ENCODE measurements around the gene NME1.
"Not testable (repeated sequence)": the region's sequence is repeated elsewhere in the genome, so short reads cannot be mapped to it uniquely, and the experiment has no call there.

The NME1 gene

GRCh38 chr17:51121620-51122472 is 31.5 kb upstream of the NME1 start:
- Histone ChIP-seq H3K9ac (ENCODE audit: low read length in 2 of 2) (peak overlapping the region; percentile 93 to 100), H3K27ac (ENCODE audit: low read length) (peak overlapping the region; percentile 100), H3K9me3 (ENCODE audit: control insufficient read depth in 2 of 2, low read length in 2 of 2) (no peaks in the 10 kb centered on the region), H3K27me3 (ENCODE audit: control insufficient read depth in 1 of 2, insufficient read depth in 2 of 2, low read length in 2 of 2) (no peaks in the 10 kb centered on the region), H3K4me1 (ENCODE audit: control insufficient read depth, insufficient read depth, low read length) (peaks cover 18% of the 10 kb centered on the region), H3K36me3 (ENCODE audit: control insufficient read depth in 2 of 2, insufficient read depth in 2 of 2, low read length in 2 of 2) (no peaks in the 10 kb centered on the region), H3K4me3 (ENCODE audit: low read length in 2 of 2) (peak overlapping the region; percentile 75 to 78)

DNA sequence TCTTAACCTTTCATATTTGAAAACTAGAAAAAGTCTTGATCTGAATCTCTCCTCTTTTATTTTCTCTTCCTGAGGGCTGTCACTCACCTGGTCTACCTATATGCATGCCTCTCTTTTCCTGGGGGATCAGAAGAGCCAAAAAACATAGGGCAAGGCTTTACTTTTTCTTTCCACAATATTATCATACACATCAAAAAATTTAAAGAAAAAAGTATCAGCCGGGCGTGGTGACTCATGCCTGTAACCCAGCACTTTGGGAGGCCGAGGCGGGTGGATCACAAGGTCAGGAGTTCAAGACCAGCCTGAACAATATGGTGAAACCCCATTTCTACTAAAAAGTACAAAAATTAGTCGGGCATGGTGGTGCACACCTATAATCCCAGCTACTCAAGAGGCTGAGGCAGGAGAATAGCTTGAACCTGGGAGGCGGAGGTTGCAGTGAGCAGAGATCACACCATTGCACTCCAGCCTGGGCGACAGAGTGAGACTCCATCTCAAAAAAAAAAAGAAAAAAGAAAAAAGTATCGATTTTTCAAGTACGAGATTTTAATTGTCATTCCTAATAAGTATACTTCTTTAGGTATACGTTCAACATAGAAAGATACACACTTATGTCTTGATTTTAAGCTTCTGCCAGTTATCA is 30.8 kb upstream of the NME1 start:
- peaks cover 18% of the 10 kb centered on the region for H3K4me1 ChIP-seq (ENCODE audit: control insufficient read depth, insufficient read depth, low read length)
- H3K4me3 ChIP-seq (ENCODE audit: low read length in 2 of 2) = peak overlapping the region in 1 of 2 donors; percentile 78
- H3K9ac ChIP-seq (ENCODE audit: low read length in 2 of 2) = peak overlapping the region in 1 of 2 donors; percentile 93
- H3K9me3 ChIP-seq (ENCODE audit: control insufficient read depth in 2 of 2, low read length in 2 of 2); H3K36me3 ChIP-seq (ENCODE audit: control insufficient read depth in 2 of 2, insufficient read depth in 2 of 2, low read length in 2 of 2); H3K27me3 ChIP-seq (ENCODE audit: control insufficient read depth in 1 of 2, insufficient read depth in 2 of 2, low read length in 2 of 2): not testable (repeated sequence)
- peak overlapping the region; percentile 100 for H3K27ac ChIP-seq (ENCODE audit: low read length)

DNA sequence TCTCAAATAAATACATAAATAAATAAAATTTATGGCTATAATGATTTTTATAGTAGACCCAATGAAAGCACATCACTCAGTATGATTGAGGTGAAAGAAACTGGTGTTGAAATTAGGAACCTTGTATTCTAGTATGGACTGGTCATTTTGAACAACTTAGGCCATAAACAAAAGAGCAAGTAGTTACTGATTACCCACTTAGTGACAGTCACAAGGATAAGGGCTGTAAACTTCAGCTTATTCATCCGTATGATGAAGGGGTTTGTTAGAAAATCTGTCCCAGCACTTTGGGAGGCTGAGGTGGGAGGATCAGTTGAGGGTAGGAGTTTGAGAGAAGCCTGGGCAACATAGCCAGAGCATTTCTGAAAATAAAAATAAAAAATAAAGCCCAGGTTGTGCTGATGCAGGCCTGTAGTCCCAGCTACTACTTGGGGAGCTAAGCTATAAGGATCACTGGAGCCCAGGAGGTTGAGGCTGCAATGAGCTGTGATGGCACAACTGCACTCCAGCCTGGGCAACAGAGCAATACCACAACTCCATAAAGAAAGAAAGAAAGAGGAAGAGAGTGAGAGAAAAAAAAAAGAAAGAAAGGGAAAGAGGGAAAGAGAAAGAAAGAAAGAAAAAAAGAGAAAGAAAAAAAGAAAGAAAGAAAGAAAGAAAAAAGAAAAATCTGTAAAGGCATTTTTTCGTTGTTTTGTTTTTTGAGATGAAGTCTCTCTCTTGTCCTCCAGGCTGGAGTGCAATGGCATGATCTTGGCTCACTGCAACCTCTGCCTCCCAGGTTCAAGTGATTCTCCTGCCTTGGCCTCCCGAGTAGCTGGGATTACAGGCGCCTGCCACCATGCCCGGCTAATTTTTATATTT is 28.5 kb upstream of the NME1 start:
- no peak overlapping the region for H3K4me3 ChIP-seq (ENCODE audit: low read length in 2 of 2)
- no peak overlapping the region for H3K27ac ChIP-seq (ENCODE audit: low read length)
- H3K9ac ChIP-seq (ENCODE audit: low read length in 2 of 2) = no peak overlapping the region

DNA sequence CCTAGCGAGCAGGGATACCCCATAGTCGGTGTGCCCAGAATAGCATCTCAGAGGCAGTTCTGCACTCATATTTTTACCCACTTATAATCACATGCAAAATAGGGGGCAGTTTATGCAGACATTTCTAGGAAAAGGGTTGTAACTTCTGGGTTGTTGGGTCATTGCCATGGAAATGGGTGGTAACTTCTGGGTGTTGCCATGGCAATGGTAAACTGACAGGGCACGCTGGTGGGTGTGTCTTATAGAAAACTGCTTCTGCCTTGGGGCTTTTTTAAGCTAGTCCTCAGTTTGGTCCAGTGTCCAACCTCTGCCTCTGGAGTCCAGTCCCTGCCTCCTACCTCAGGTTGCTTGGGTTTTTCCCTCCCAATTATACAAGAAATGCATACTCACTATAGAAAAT is 25.3 kb upstream of the NME1 start:
- peak overlapping the region; percentile 55 for H3K27ac ChIP-seq (ENCODE audit: low read length)
- no peaks in the 10 kb centered on the region for H3K27me3 ChIP-seq (ENCODE audit: control insufficient read depth in 1 of 2, insufficient read depth in 2 of 2, low read length in 2 of 2)
- no peak overlapping the region for H3K9ac ChIP-seq (ENCODE audit: low read length in 2 of 2)

More for the DNA sequence above, 28.5 kb upstream of the NME1 start:
- Histone ChIP-seq H3K4me1 (ENCODE audit: control insufficient read depth, insufficient read depth, low read length) (peaks cover 17% of the 10 kb centered on the region), H3K36me3 (ENCODE audit: control insufficient read depth in 2 of 2, insufficient read depth in 2 of 2, low read length in 2 of 2) (no peaks in the 10 kb centered on the region), H3K27me3 (ENCODE audit: control insufficient read depth in 1 of 2, insufficient read depth in 2 of 2, low read length in 2 of 2) (no peaks in the 10 kb centered on the region), H3K9me3 (ENCODE audit: control insufficient read depth in 2 of 2, low read length in 2 of 2) (no peaks in the 10 kb centered on the region)

GRCh38 chr17:51132964-51133319 is 20.4 kb upstream of the NME1 start:
- H3K9ac ChIP-seq (ENCODE audit: low read length in 2 of 2) = no peak overlapping the region
- H3K4me3 ChIP-seq (ENCODE audit: low read length in 2 of 2) = no peak overlapping the region
- no peaks in the 10 kb centered on the region for H3K9me3 ChIP-seq (ENCODE audit: control insufficient read depth in 2 of 2, low read length in 2 of 2)
- H3K27ac ChIP-seq (ENCODE audit: low read length) = peak overlapping the region; percentile 7
- peaks cover 10% of the 10 kb centered on the region for H3K4me1 ChIP-seq (ENCODE audit: control insufficient read depth, insufficient read depth, low read length)
- no peaks in the 10 kb centered on the region for H3K27me3 ChIP-seq (ENCODE audit: control insufficient read depth in 1 of 2, insufficient read depth in 2 of 2, low read length in 2 of 2)
- no peaks in the 10 kb centered on the region for H3K36me3 ChIP-seq (ENCODE audit: control insufficient read depth in 2 of 2, insufficient read depth in 2 of 2, low read length in 2 of 2)

More for the DNA sequence above, 25.3 kb upstream of the NME1 start:
- Histone ChIP-seq H3K4me3 (ENCODE audit: low read length in 2 of 2) (no peak overlapping the region), H3K4me1 (ENCODE audit: control insufficient read depth, insufficient read depth, low read length) (peaks cover 17% of the 10 kb centered on the region), H3K36me3 (ENCODE audit: control insufficient read depth in 2 of 2, insufficient read depth in 2 of 2, low read length in 2 of 2) (no peaks in the 10 kb centered on the region), H3K9me3 (ENCODE audit: control insufficient read depth in 2 of 2, low read length in 2 of 2) (no peaks in the 10 kb centered on the region)

DNA sequence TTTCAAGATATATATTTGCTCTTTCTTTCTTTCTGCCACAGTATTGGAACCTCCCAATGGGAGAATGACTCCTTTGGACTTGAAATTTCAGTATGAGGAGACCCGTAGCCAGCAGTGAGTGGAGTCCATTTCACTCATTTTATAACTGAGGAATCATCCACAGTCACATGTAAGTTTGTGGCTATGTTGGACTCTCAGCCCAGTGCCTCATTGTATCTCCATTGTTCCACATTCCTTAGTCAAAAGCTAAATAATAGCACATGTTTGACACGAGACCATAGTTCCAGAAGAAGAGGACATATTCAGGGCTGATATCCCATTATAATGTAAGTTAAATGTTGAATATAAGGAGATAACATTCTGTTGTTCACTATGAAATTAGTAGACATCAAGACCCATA is 20.0 kb upstream of the NME1 start:
- Histone ChIP-seq H3K9me3 (ENCODE audit: control insufficient read depth in 2 of 2, low read length in 2 of 2) (no peaks in the 10 kb centered on the region), H3K4me3 (ENCODE audit: low read length in 2 of 2) (no peak overlapping the region), H3K36me3 (ENCODE audit: control insufficient read depth in 2 of 2, insufficient read depth in 2 of 2, low read length in 2 of 2) (no peaks in the 10 kb centered on the region), H3K27ac (ENCODE audit: low read length) (peak overlapping the region; percentile 7), H3K9ac (ENCODE audit: low read length in 2 of 2) (no peak overlapping the region), H3K4me1 (ENCODE audit: control insufficient read depth, insufficient read depth, low read length) (peaks cover 5% of the 10 kb centered on the region), H3K27me3 (ENCODE audit: control insufficient read depth in 1 of 2, insufficient read depth in 2 of 2, low read length in 2 of 2) (no peaks in the 10 kb centered on the region)

GRCh38 chr17:51135956-51136355 is 17.4 kb upstream of the NME1 start:
- no peak overlapping the region for H3K27ac ChIP-seq (ENCODE audit: low read length)
- no peaks in the 10 kb centered on the region for H3K9me3 ChIP-seq (ENCODE audit: control insufficient read depth in 2 of 2, low read length in 2 of 2)
- no peaks in the 10 kb centered on the region for H3K27me3 ChIP-seq (ENCODE audit: control insufficient read depth in 1 of 2, insufficient read depth in 2 of 2, low read length in 2 of 2)
- H3K4me3 ChIP-seq (ENCODE audit: low read length in 2 of 2) = no peak overlapping the region
- H3K4me1 ChIP-seq (ENCODE audit: control insufficient read depth, insufficient read depth, low read length) = peaks cover 5% of the 10 kb centered on the region
- no peaks in the 10 kb centered on the region for H3K36me3 ChIP-seq (ENCODE audit: control insufficient read depth in 2 of 2, insufficient read depth in 2 of 2, low read length in 2 of 2)
- no peak overlapping the region for H3K9ac ChIP-seq (ENCODE audit: low read length in 2 of 2)

DNA sequence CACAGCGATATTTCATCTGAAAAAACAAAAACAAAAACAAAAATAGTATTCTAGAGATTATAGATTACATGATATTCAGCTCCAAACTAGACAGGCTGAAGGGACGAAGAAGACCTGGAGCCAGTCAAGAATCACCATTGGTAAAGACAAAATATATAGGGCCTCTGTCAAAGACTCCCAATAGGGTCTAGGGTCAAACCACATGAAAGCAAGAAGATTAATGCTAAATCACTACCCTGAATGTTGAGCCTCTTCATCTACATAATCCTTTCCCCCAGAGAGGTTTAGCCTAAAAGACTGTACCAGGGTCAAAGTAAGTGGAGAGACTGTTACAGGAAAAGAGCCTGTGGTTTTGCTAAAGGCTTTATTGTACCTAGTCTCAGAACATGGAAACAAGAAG is 10.8 kb upstream of the NME1 start:
- H3K4me1 ChIP-seq (ENCODE audit: control insufficient read depth, insufficient read depth, low read length) = no peaks in the 10 kb centered on the region
- no peaks in the 10 kb centered on the region for H3K36me3 ChIP-seq (ENCODE audit: control insufficient read depth in 2 of 2, insufficient read depth in 2 of 2, low read length in 2 of 2)
- no peaks in the 10 kb centered on the region for H3K9me3 ChIP-seq (ENCODE audit: control insufficient read depth in 2 of 2, low read length in 2 of 2)
- no peak overlapping the region for H3K9ac ChIP-seq (ENCODE audit: low read length in 2 of 2)
- no peak overlapping the region for H3K27ac ChIP-seq (ENCODE audit: low read length)
- H3K27me3 ChIP-seq (ENCODE audit: control insufficient read depth in 1 of 2, insufficient read depth in 2 of 2, low read length in 2 of 2) = no peaks in the 10 kb centered on the region
- H3K4me3 ChIP-seq (ENCODE audit: low read length in 2 of 2) = no peak overlapping the region

- no peaks in the 10 kb centered on the region for H3K4me1 ChIP-seq (ENCODE audit: control insufficient read depth, insufficient read depth, low read length)
- no peaks in the 10 kb centered on the region for H3K9me3 ChIP-seq (ENCODE audit: control insufficient read depth in 2 of 2, low read length in 2 of 2)
- no peaks in the 10 kb centered on the region for H3K36me3 ChIP-seq (ENCODE audit: control insufficient read depth in 2 of 2, insufficient read depth in 2 of 2, low read length in 2 of 2)
- H3K4me3 ChIP-seq (ENCODE audit: low read length in 2 of 2) = no peak overlapping the region
- no peaks in the 10 kb centered on the region for H3K27me3 ChIP-seq (ENCODE audit: control insufficient read depth in 1 of 2, insufficient read depth in 2 of 2, low read length in 2 of 2)
- H3K9ac ChIP-seq (ENCODE audit: low read length in 2 of 2) = no peak overlapping the region
- H3K27ac ChIP-seq (ENCODE audit: low read length) = no peak overlapping the region
Observed at GRCh38 chr17:51144266-51145022, 8.9 kb upstream of the NME1 start.

- H3K4me1 ChIP-seq (ENCODE audit: control insufficient read depth, insufficient read depth, low read length) = no peaks in the 10 kb centered on the region
- H3K4me3 ChIP-seq (ENCODE audit: low read length in 2 of 2) = no peak overlapping the region
- no peak overlapping the region for H3K9ac ChIP-seq (ENCODE audit: low read length in 2 of 2)
- no peaks in the 10 kb centered on the region for H3K36me3 ChIP-seq (ENCODE audit: control insufficient read depth in 2 of 2, insufficient read depth in 2 of 2, low read length in 2 of 2)
- no peaks in the 10 kb centered on the region for H3K9me3 ChIP-seq (ENCODE audit: control insufficient read depth in 2 of 2, low read length in 2 of 2)
- H3K27me3 ChIP-seq (ENCODE audit: control insufficient read depth in 1 of 2, insufficient read depth in 2 of 2, low read length in 2 of 2) = no peaks in the 10 kb centered on the region
- H3K27ac ChIP-seq (ENCODE audit: low read length) = no peak overlapping the region
Observed at GRCh38 chr17:51147650-51148049, 5.7 kb upstream of the NME1 start.
